ENCODE data around the gene VWCE. TPM values are rescaled to one million over a fixed set of nuclear protein-coding genes. Genes with fewer than 3 reads are reported as not detected.
"Not testable (repeated sequence)": the region's sequence is repeated elsewhere in the genome, so short reads cannot be mapped to it uniquely, and the experiment has no call there.

VWCE gene
- total RNA-seq, 1 experiment from 2014 or later: 1.1 TPM

DNA sequence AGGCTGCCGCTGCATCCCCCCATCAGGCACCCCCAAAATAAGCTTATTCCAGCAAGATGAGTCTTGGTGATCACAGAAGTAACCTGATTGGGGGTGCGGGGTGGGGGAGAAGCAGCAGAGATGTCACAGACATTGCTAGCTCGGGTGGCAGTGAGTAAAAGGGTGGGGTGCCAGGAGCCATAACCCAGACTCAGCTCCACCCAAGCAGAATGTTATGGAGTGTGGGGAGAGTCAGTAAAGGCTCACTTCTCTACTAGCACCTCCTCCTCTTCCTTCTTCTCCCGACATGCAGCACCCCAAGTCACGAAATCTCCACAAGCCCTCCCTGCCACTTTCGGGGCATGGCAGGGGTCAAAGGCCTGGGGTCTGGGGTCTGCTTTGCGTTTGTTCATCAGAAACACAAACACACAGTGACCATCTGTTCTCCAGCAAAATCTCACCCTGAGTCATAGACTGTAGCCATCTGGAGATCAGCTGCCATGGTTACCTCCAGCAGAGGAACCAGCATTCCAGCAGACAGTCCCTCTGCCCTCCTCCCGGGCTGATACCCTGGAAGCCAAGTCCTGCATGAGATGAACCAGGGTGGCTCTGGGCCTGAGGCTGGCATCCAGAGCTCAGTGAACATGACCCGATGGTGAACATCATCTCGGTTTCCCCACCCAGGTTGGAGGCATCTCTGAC lies 68.5 kb downstream of the VWCE start:
- CTCF ChIA-PET; intact Hi-C loops (cut with micrococcal nuclease); POLR2A ChIA-PET: not testable (repeated sequence)

GRCh38 chr11:61222692-61223091 lies 72.4 kb downstream of the VWCE start:
- DNase-seq (ENCODE audit: unreplicated experiment); H3K9me3 Mint-ChIP-seq (ENCODE audit: unreplicated experiment): not testable (repeated sequence)

More for the DNA sequence above, 68.5 kb downstream of the VWCE start:
- not testable (repeated sequence) for BruUV-seq (replicated peaks); H3K4me1 Mint-ChIP-seq (ENCODE audit: insufficient read depth, unreplicated experiment); H3K27me3 Mint-ChIP-seq (ENCODE audit: insufficient read depth, unreplicated experiment); H3K36me3 Mint-ChIP-seq (ENCODE audit: insufficient read depth, unreplicated experiment); H3K27ac Mint-ChIP-seq (ENCODE audit: low read depth, unreplicated experiment); DNase-seq (ENCODE audit: unreplicated experiment); H3K9me3 Mint-ChIP-seq (ENCODE audit: unreplicated experiment); H3K4me3 Mint-ChIP-seq (ENCODE audit: unreplicated experiment)

GRCh38 chr11:61222047-61222446 lies 73.1 kb downstream of the VWCE start, which contains the start of gene PGA4:
TSS of gene PGA4 (plus strand) at chr11:61222347. CDS start at chr11:61222401, 54 bp downstream.
- H3K4me1 Mint-ChIP-seq (ENCODE audit: insufficient read depth, unreplicated experiment); CTCF ChIA-PET; BruUV-seq (replicated peaks); DNase-seq (ENCODE audit: unreplicated experiment); POLR2A ChIA-PET; H3K4me3 Mint-ChIP-seq (ENCODE audit: unreplicated experiment); intact Hi-C loops (cut with micrococcal nuclease); H3K27ac Mint-ChIP-seq (ENCODE audit: low read depth, unreplicated experiment); H3K36me3 Mint-ChIP-seq (ENCODE audit: insufficient read depth, unreplicated experiment); H3K9me3 Mint-ChIP-seq (ENCODE audit: unreplicated experiment): not testable (repeated sequence)
- H3K27me3 Mint-ChIP-seq (ENCODE audit: insufficient read depth, unreplicated experiment): peaks cover 11% of the 10 kb centered on the region

More at GRCh38 chr11:61222692-61223091, 72.4 kb downstream of the VWCE start:
- H3K27me3 Mint-ChIP-seq (ENCODE audit: insufficient read depth, unreplicated experiment): peaks cover 11% of the 10 kb centered on the region
- CTCF ChIA-PET; POLR2A ChIA-PET; BruUV-seq (replicated peaks); H3K4me1 Mint-ChIP-seq (ENCODE audit: insufficient read depth, unreplicated experiment); H3K4me3 Mint-ChIP-seq (ENCODE audit: unreplicated experiment); intact Hi-C loops (cut with micrococcal nuclease); H3K27ac Mint-ChIP-seq (ENCODE audit: low read depth, unreplicated experiment); H3K36me3 Mint-ChIP-seq (ENCODE audit: insufficient read depth, unreplicated experiment): not testable (repeated sequence)

GRCh38 chr11:61219016-61219415 lies 76.1 kb downstream of the VWCE start:
- intact Hi-C loops (cut with micrococcal nuclease); H3K27ac Mint-ChIP-seq (ENCODE audit: low read depth, unreplicated experiment); DNase-seq (ENCODE audit: unreplicated experiment); H3K9me3 Mint-ChIP-seq (ENCODE audit: unreplicated experiment); H3K4me3 Mint-ChIP-seq (ENCODE audit: unreplicated experiment); H3K36me3 Mint-ChIP-seq (ENCODE audit: insufficient read depth, unreplicated experiment); BruUV-seq (replicated peaks); H3K4me1 Mint-ChIP-seq (ENCODE audit: insufficient read depth, unreplicated experiment); POLR2A ChIA-PET; CTCF ChIA-PET: not testable (repeated sequence)
- H3K27me3 Mint-ChIP-seq (ENCODE audit: insufficient read depth, unreplicated experiment): peaks cover 11% of the 10 kb centered on the region

GRCh38 chr11:61218306-61218705 lies 76.8 kb downstream of the VWCE start:
- H3K27ac Mint-ChIP-seq (ENCODE audit: low read depth, unreplicated experiment); H3K4me1 Mint-ChIP-seq (ENCODE audit: insufficient read depth, unreplicated experiment); BruUV-seq (replicated peaks); intact Hi-C loops (cut with micrococcal nuclease); H3K9me3 Mint-ChIP-seq (ENCODE audit: unreplicated experiment); POLR2A ChIA-PET; H3K36me3 Mint-ChIP-seq (ENCODE audit: insufficient read depth, unreplicated experiment); CTCF ChIA-PET; DNase-seq (ENCODE audit: unreplicated experiment); H3K4me3 Mint-ChIP-seq (ENCODE audit: unreplicated experiment): not testable (repeated sequence)
- peaks cover 11% of the 10 kb centered on the region for H3K27me3 Mint-ChIP-seq (ENCODE audit: insufficient read depth, unreplicated experiment)

GRCh38 chr11:61213711-61214324 lies 81.3 kb downstream of the VWCE start:
- H3K4me1 Mint-ChIP-seq (ENCODE audit: insufficient read depth, unreplicated experiment); H3K36me3 Mint-ChIP-seq (ENCODE audit: insufficient read depth, unreplicated experiment); DNase-seq (ENCODE audit: unreplicated experiment); POLR2A ChIA-PET; intact Hi-C loops (cut with micrococcal nuclease); CTCF ChIA-PET; BruUV-seq (replicated peaks); H3K4me3 Mint-ChIP-seq (ENCODE audit: unreplicated experiment); H3K9me3 Mint-ChIP-seq (ENCODE audit: unreplicated experiment); H3K27ac Mint-ChIP-seq (ENCODE audit: low read depth, unreplicated experiment): not testable (repeated sequence)
- peaks cover 13% of the 10 kb centered on the region for H3K27me3 Mint-ChIP-seq (ENCODE audit: insufficient read depth, unreplicated experiment)

- H3K4me3 Mint-ChIP-seq (ENCODE audit: unreplicated experiment); H3K9me3 Mint-ChIP-seq (ENCODE audit: unreplicated experiment); BruUV-seq (replicated peaks); POLR2A ChIA-PET; H3K27ac Mint-ChIP-seq (ENCODE audit: low read depth, unreplicated experiment); CTCF ChIA-PET; DNase-seq (ENCODE audit: unreplicated experiment); intact Hi-C loops (cut with micrococcal nuclease); H3K36me3 Mint-ChIP-seq (ENCODE audit: insufficient read depth, unreplicated experiment); H3K4me1 Mint-ChIP-seq (ENCODE audit: insufficient read depth, unreplicated experiment): not testable (repeated sequence)
- peaks cover 11% of the 10 kb centered on the region for H3K27me3 Mint-ChIP-seq (ENCODE audit: insufficient read depth, unreplicated experiment)
Observed at GRCh38 chr11:61212202-61212601, 82.9 kb downstream of the VWCE start.

- H3K9me3 Mint-ChIP-seq (ENCODE audit: unreplicated experiment); intact Hi-C loops (cut with micrococcal nuclease); H3K27ac Mint-ChIP-seq (ENCODE audit: low read depth, unreplicated experiment); H3K4me3 Mint-ChIP-seq (ENCODE audit: unreplicated experiment); DNase-seq (ENCODE audit: unreplicated experiment); H3K4me1 Mint-ChIP-seq (ENCODE audit: insufficient read depth, unreplicated experiment); BruUV-seq (replicated peaks); CTCF ChIA-PET; POLR2A ChIA-PET; H3K36me3 Mint-ChIP-seq (ENCODE audit: insufficient read depth, unreplicated experiment): not testable (repeated sequence)
- H3K27me3 Mint-ChIP-seq (ENCODE audit: insufficient read depth, unreplicated experiment): peaks cover 11% of the 10 kb centered on the region
Observed at GRCh38 chr11:61211327-61211952, 83.7 kb downstream of the VWCE start.

- H3K4me1 Mint-ChIP-seq (ENCODE audit: insufficient read depth, unreplicated experiment); H3K36me3 Mint-ChIP-seq (ENCODE audit: insufficient read depth, unreplicated experiment); BruUV-seq (replicated peaks); POLR2A ChIA-PET; H3K4me3 Mint-ChIP-seq (ENCODE audit: unreplicated experiment); CTCF ChIA-PET; DNase-seq (ENCODE audit: unreplicated experiment); H3K27ac Mint-ChIP-seq (ENCODE audit: low read depth, unreplicated experiment); H3K9me3 Mint-ChIP-seq (ENCODE audit: unreplicated experiment); intact Hi-C loops (cut with micrococcal nuclease): not testable (repeated sequence)
- peaks cover 13% of the 10 kb centered on the region for H3K27me3 Mint-ChIP-seq (ENCODE audit: insufficient read depth, unreplicated experiment)
Observed at GRCh38 chr11:61210629-61211028, 84.5 kb downstream of the VWCE start.

Data from MCF 10A (cell line).